ENCODE data around the gene FOXK2.

GRCh38 chr17:82483204-82483660, 36.3 kb upstream of the FOXK2 start:
- no peak for TF ChIP-seq ZNF274 (IDR thresholded peaks at IDR 0.05; ENCODE audit: low read depth, low read length)
- no peak for TF ChIP-seq YY1 (IDR thresholded peaks at IDR 0.05; ENCODE audit: insufficient read depth, insufficient read length)
- no peak for TF ChIP-seq SUZ12 (IDR thresholded peaks at IDR 0.05; ENCODE audit: extremely low read depth, insufficient read depth, insufficient read length)
